SH-SY5Y (cell line): Measurements from ENCODE around the gene FBXW11.

Experiments
- GATA2 ChIP-seq: IDR thresholded peaks from 2 replicates; pipeline ENCODE4 v1.6.1; 2011; ENCODE audit warnings: mild to moderate bottlenecking, low read depth, low read length
- GATA3 ChIP-seq: IDR thresholded peaks from 2 replicates; pipeline ENCODE4 v1.6.1; 2011; ENCODE audit warnings: low read depth, mild to moderate bottlenecking, low read length, moderate library complexity

DNA sequence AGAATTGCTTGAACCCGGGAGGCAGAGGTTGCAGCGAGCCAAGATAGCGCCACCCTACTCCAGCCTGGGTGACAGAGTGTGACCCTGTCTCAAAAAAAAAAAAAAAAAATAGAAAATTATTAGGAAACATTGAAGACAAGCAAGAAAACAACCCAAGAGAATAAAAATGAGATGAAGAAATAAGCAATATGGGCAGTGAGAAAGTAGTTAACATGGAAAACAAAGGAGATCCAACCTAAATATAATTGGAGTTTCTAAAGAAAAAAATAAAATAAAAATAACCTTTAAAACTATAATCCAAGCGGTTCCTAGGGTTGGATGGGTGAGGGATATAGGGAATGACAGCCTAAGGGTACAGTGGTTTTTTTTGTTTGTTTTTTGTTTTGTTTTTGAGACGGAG, 71.9 kb downstream of the FBXW11 start:
- TF ChIP-seq GATA2: no peak
- TF ChIP-seq GATA3: no peak
